SIG-M5 treated with dmso at 0.1 percent for 504 hours (cell line): ENCODE measurements around the gene RSPH3.
"Not testable (repeated sequence)": the region's sequence is repeated elsewhere in the genome, so short reads cannot be mapped to it uniquely, and the experiment has no call there.

Experiments
- DNase-seq: peaks from one replicate; lab custom pipeline; 2025; ENCODE audit not compliant: unreplicated experiment; lab: John Stamatoyannopoulos, UW

RSPH3 gene

GRCh38 chr6:159030168-159030567 is 30.2 kb upstream of the RSPH3 start:
- no peak for DNase-seq

- DNase-seq, result not testable (repeated sequence)
These were observed 25.2 kb upstream of the RSPH3 start for GRCh38 chr6:159025224-159025623.

- no peak for DNase-seq
These were observed 23.9 kb upstream of the RSPH3 start for GRCh38 chr6:159023893-159024292.

GRCh38 chr6:159020011-159020410 is 20.0 kb upstream of the RSPH3 start:
- no peak for DNase-seq

- DNase-seq, result no peak
These were observed 18.0 kb upstream of the RSPH3 start for GRCh38 chr6:159017757-159018559.

- no peak for DNase-seq
These were observed 14.4 kb upstream of the RSPH3 start for GRCh38 chr6:159014406-159014805.

- no peak for DNase-seq
These were observed 13.2 kb upstream of the RSPH3 start for GRCh38 chr6:159013229-159013628.

GRCh38 chr6:159012201-159012600 is 12.2 kb upstream of the RSPH3 start:
- no peak for DNase-seq

- not testable (repeated sequence) for DNase-seq
These were observed 10.1 kb upstream of the RSPH3 start for GRCh38 chr6:159010037-159010612.

GRCh38 chr6:159008656-159009288 is 8.8 kb upstream of the RSPH3 start:
- DNase-seq, result peak; percentile 34

GRCh38 chr6:159007510-159007909 is 7.5 kb upstream of the RSPH3 start:
- no peak for DNase-seq

- no peak for DNase-seq
These were observed 5.4 kb upstream of the RSPH3 start for GRCh38 chr6:159005436-159005835.

GRCh38 chr6:159004592-159004991 is 4.6 kb upstream of the RSPH3 start:
- DNase-seq, result no peak

- no peak for DNase-seq
These were observed 2.6 kb upstream of the RSPH3 start for GRCh38 chr6:159002432-159003155.

GRCh38 chr6:158999154-158999665 is 792 bp downstream of the RSPH3 start:
- no peak for DNase-seq

- peak; percentile 1 for DNase-seq
These were observed 3.1 kb downstream of the RSPH3 start for GRCh38 chr6:158996856-158997255.

- no peak for DNase-seq
These were observed 6.4 kb downstream of the RSPH3 start for GRCh38 chr6:158993639-158994038.

GRCh38 chr6:158991017-158991723 is 8.8 kb downstream of the RSPH3 start:
- peak; percentile 14 for DNase-seq

- DNase-seq, result not testable (repeated sequence)
These were observed 10.3 kb downstream of the RSPH3 start for GRCh38 chr6:158989711-158990110.

- DNase-seq, result no peak
These were observed 11.5 kb downstream of the RSPH3 start for GRCh38 chr6:158988477-158988876.

- no peak for DNase-seq
These were observed 12.3 kb downstream of the RSPH3 start for GRCh38 chr6:158987657-158988056.
